IMR-90 (cell line): ENCODE measurements around the gene KRTCAP2. TPM values are rescaled to one million over a fixed set of nuclear protein-coding genes. Genes with fewer than 3 reads are reported as not detected.

Source experiments
- ATAC-seq: fragments of 200-7000 bp; cut with Tn5 transposase; 2 replicates; pipeline ENCODE4 v1.9.1; 2020; ENCODE audit warnings: low read depth, mild to moderate bottlenecking, moderate library complexity
- BruUV-seq: library from RNA; stranded (reverse); fragments of 400-500 nt; replicated peaks from 2 replicates; lab custom pipeline; 2021; lab: Mats Ljungman, UMichigan
- CTCF ChIA-PET: fragments of 300-600 bp; formaldehyde crosslinking; extraction: SDS; loops from one replicate; lab custom pipeline; 2021; ENCODE audit warnings: antibody characterized with exemption; lab: Yijun Ruan, JAX
- POLR2A ChIA-PET: fragments of 300-600 bp; sonication (Branson Sonifier 250); formaldehyde crosslinking; loops from one replicate; lab custom pipeline; 2022; ENCODE audit warnings: antibody characterized with exemption; ENCODE audit not compliant: unreplicated experiment; lab: Charles Lee
- DNase-seq: peaks from one replicate; pipeline ENCODE4 v3.0.0; 2013
- H2AFZ ChIP-seq: replicated peaks from 2 replicates; pipeline ENCODE3; 2013; ENCODE audit warnings: low read length, mild to moderate bottlenecking; ENCODE audit not compliant: poor library complexity
- H2AK5ac ChIP-seq: 2 replicates; pipeline ENCODE4 v1.6.1; 2013; ENCODE audit warnings: low read depth, low read length, inconsistent platforms
- H2AK9ac ChIP-seq: replicated peaks from 2 replicates; pipeline ENCODE3; 2013; ENCODE audit warnings: mild to moderate bottlenecking, low read depth, low read length, moderate library complexity; ENCODE audit not compliant: poor library complexity
- H2BK120ac ChIP-seq: 2 replicates; pipeline ENCODE4 v1.6.1; 2013; ENCODE audit warnings: low read depth, low read length, inconsistent platforms
- H2BK15ac ChIP-seq: 3 replicates; pipeline ENCODE4 v1.6.1; 2013; ENCODE audit warnings: low read depth, low read length, inconsistent platforms
- H2BK20ac ChIP-seq: 2 replicates; pipeline ENCODE4 v1.6.1; 2013; ENCODE audit warnings: low read depth, mild to moderate bottlenecking, inconsistent platforms, low read length, moderate library complexity
- H2BK5ac ChIP-seq: 2 replicates; pipeline ENCODE4 v1.6.1; 2013; ENCODE audit warnings: mild to moderate bottlenecking, low read depth, low read length, inconsistent platforms; ENCODE audit not compliant: poor library complexity, severe bottlenecking
- H3K14ac ChIP-seq: replicated peaks from 2 replicates; pipeline ENCODE4 v1.6.1; 2013; ENCODE audit warnings: low read depth, low read length, inconsistent platforms
- H3K18ac ChIP-seq: 2 replicates; pipeline ENCODE4 v1.6.1; 2013; ENCODE audit warnings: low read depth, low read length, control low read depth
- H3K23ac ChIP-seq: 2 replicates; pipeline ENCODE4 v1.6.1; 2013; ENCODE audit warnings: low read depth, low read length, inconsistent platforms
- H3K27ac ChIP-seq: 2 replicates; pipeline ENCODE4 v1.5.1; 2013; ENCODE audit warnings: mild to moderate bottlenecking, control low read depth, low read length; ENCODE audit not compliant: insufficient read depth
- H3K27me3 ChIP-seq: 2 replicates; pipeline ENCODE4 v1.6.1; 2013; ENCODE audit warnings: low read length; ENCODE audit not compliant: control insufficient read depth, insufficient read depth
- H3K36me3 ChIP-seq: 2 replicates; pipeline ENCODE4 v1.6.1; 2013; ENCODE audit warnings: low read length, mixed read lengths; ENCODE audit not compliant: control insufficient read depth, insufficient read depth
- H3K4ac ChIP-seq: 2 replicates; pipeline ENCODE4 v1.6.1; 2013; ENCODE audit warnings: low read depth, low read length, inconsistent platforms
- H3K4me1 ChIP-seq: 2 replicates; pipeline ENCODE4 v1.6.1; 2013; ENCODE audit warnings: low read length, mixed read lengths; ENCODE audit not compliant: control insufficient read depth, insufficient read depth
- H3K4me2 ChIP-seq: 2 replicates; pipeline ENCODE4 v1.6.1; 2013; ENCODE audit warnings: low read depth, mild to moderate bottlenecking, control low read depth, low read length, moderate library complexity
- H3K4me3 ChIP-seq: 2 replicates; pipeline ENCODE4 v1.5.1; 2013; ENCODE audit warnings: low read depth, mild to moderate bottlenecking, control low read depth, low read length, moderate library complexity; ENCODE audit not compliant: insufficient read depth
- H3K56ac ChIP-seq: 2 replicates; pipeline ENCODE4 v1.6.1; 2013; ENCODE audit warnings: low read length, inconsistent platforms; ENCODE audit not compliant: insufficient read depth; ENCODE audit errors: extremely low read depth
- H3K79me1 ChIP-seq, 2 experiments: 2 replicates each; pipeline ENCODE4 v1.6.1; 2013; ENCODE audit warnings: low read length in 2 of 2, inconsistent platforms in 1 of 2, low read depth in 1 of 2
- H3K9ac ChIP-seq: 2 replicates; pipeline ENCODE4 v1.6.1; 2013; ENCODE audit warnings: low read depth, low read length, control low read depth
- H3K9me1 ChIP-seq: 2 replicates; pipeline ENCODE4 v1.6.1; 2013; ENCODE audit warnings: low read length, inconsistent platforms; ENCODE audit not compliant: insufficient read depth
- H3K9me3 ChIP-seq: 2 replicates; pipeline ENCODE4 v1.6.1; 2013; ENCODE audit warnings: low read length; ENCODE audit not compliant: control insufficient read depth, insufficient read depth
- H4K20me1 ChIP-seq: 2 replicates; pipeline ENCODE4 v1.6.1; 2013; ENCODE audit warnings: low read length, inconsistent platforms; ENCODE audit not compliant: insufficient read depth
- H4K5ac ChIP-seq: 2 replicates; pipeline ENCODE4 v1.6.1; 2013; ENCODE audit warnings: mild to moderate bottlenecking, low read depth, low read length, control low read depth
- H4K8ac ChIP-seq, 2 experiments: 2 replicates each; pipeline ENCODE4 v1.6.1; 2013; ENCODE audit warnings: low read depth in 2 of 2, low read length in 2 of 2, control low read depth in 1 of 2, inconsistent platforms in 1 of 2
- H4K91ac ChIP-seq: 2 replicates; pipeline ENCODE4 v1.6.1; 2013; ENCODE audit warnings: low read depth, low read length, inconsistent platforms; ENCODE audit not compliant: insufficient read depth
- BHLHE40 ChIP-seq: fragments of 150-350 bp; IDR thresholded peaks from 2 replicates; pipeline ENCODE4 v1.6.1; 2016; ENCODE audit warnings: mild to moderate bottlenecking, low read depth, low read length
- MAZ ChIP-seq: IDR thresholded peaks from 2 replicates; pipeline ENCODE4 v1.6.1; 2012; ENCODE audit warnings: low read depth, mild to moderate bottlenecking, low read length, improper control_type of control experiment, moderate library complexity, borderline replicate concordance
- NFE2L2 ChIP-seq: fragments of 150-350 bp; IDR thresholded peaks from 2 replicates; pipeline ENCODE4 v1.6.1; 2016; ENCODE audit warnings: low read depth, mild to moderate bottlenecking, low read length
- RFX5 ChIP-seq: IDR thresholded peaks from 2 replicates; pipeline ENCODE4 v1.8.0; 2012; ENCODE audit warnings: low read depth, mild to moderate bottlenecking, low read length, moderate library complexity
- WGBS, 2 experiments: methylation state at CpG; one replicate each; pipeline versions ENCODE4 v1.1.5 to v1.1.7; 2013; ENCODE audit warnings: missing lambda C conversion rate in 2 of 2; ENCODE audit not compliant: insufficient read length in 1 of 2; ENCODE audit errors: extremely low coverage in 2 of 2; 5-methylcytosine and 5-hydroxymethylcytosine counted together
- dilution Hi-C: fragments of 300-500 bp; cut with HindIII; formaldehyde crosslinking; loops from one replicate; pipeline ENCODE4 v1.14.3; 2018; ENCODE audit warnings: low sequenced_read_pairs; ENCODE audit not compliant: unreplicated experiment
- in situ Hi-C: fragments of 300-500 bp; cut with MboI; formaldehyde crosslinking; loops from 3 replicates; pipeline ENCODE4 v1.14.3; 2019; ENCODE audit warnings: low sequenced_read_pairs, inconsistent platforms, mixed read lengths
- intact Hi-C: fragments of 100-400 bp; cut with micrococcal nuclease; formaldehyde crosslinking; loops from 2 replicates; pipeline ENCODE4 v1.10.0; 2022
- polyA plus RNA-seq, 3 experiments: library from polyadenylated mRNA; depleted of rRNA; stranded (reverse); fragments of >200 nt; gene quantifications; 2 replicates each; pipeline ENCODE4 v1.2.3, GENCODE V29; 2012; ENCODE audit warnings: low replicate concordance in 1 of 3
- total RNA-seq: library from RNA; depleted of rRNA; stranded (reverse); fragments of >200 nt; gene quantifications from 2 replicates; pipeline ENCODE4 v1.2.3, GENCODE V29; 2012

The KRTCAP2 gene
- total and polyA plus RNA-seq, 2 of the 4 experiments (the other 2 are of a cell fraction), result 76.7 to 232 TPM

DNA sequence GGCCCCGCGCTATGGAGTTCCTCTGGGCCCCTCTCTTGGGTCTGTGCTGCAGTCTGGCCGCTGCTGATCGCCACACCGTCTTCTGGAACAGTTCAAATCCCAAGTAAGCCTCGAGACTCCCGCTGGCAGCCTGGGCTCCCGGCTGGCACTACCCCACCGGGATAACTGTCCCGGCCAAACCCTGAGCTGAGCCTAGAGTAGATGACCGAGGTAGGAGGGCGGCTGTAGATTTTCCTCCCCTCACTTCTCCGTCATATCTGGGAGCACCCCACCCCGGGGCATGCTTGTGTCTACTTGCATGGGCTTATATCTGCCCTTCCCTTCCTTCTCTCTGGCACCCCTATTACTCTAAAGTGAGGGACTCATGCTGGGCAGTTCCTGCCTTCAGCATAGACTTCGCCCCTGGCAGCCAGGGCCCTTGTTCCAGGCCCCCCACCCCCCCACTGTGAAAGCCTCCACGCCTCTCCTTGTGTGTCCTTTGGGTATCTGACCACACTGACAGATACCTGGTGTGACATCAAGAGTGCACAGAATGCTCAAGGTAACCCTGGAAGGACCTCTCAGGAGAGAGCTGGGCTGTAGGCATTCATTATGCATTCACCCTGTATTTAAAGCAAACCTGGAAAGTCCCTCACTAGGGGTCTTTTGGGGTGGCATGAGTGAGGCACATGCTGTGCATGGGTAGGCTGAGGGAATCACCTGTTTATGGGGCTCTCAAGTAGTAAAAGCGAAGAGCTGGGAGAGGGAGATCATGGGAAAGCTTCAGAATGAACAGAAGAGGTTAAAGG is 44.9 kb downstream of the KRTCAP2 start:
- Histone ChIP-seq H2BK120ac (no peak overlapping the region), H3K79me1 (no peaks in the 10 kb centered on the region), H2BK5ac (no peak overlapping the region), H2BK20ac (no peak overlapping the region), H3K23ac (peak overlapping the region; percentile 75; the same call in 1 of the 2 replicates), H3K9me1 (peaks cover 8% of the 10 kb centered on the region; the same call in 1 of the 2 replicates), H3K9me3 (no peaks in the 10 kb centered on the region), H2AFZ (peak overlapping the region; percentile 88), H3K56ac (no peak overlapping the region), H3K4me1 (peaks cover 22% of the 10 kb centered on the region), H3K36me3 (peaks cover 2% of the 10 kb centered on the region; the same call in 1 of the 2 replicates), H3K4me3 (peak overlapping the region; percentile 47), H3K4me2 (peak overlapping the region; percentile 77), H4K8ac (no peak overlapping the region), H2AK9ac (peak overlapping the region; percentile 79), H3K9ac (peak overlapping the region; percentile 70), H2BK15ac (no peak overlapping the region), H4K20me1 (peaks cover 2% of the 10 kb centered on the region), H3K18ac (no peak overlapping the region; the same call in 1 of the 2 replicates), H3K27ac (no peak overlapping the region; the same call in 1 of the 2 replicates), H2AK5ac (no peak overlapping the region), H3K27me3 (peaks cover 40% of the 10 kb centered on the region), H3K14ac (no peak overlapping the region), H4K91ac (no peak overlapping the region), H4K5ac (no peak overlapping the region), H3K4ac (no peak overlapping the region; the same call in 1 of the 2 replicates)
- ChIA-PET CTCF (no interaction called here), POLR2A (no interaction called here)
- no TSS peak for BruUV-seq
- DNase-seq, result no peak
- WGBS, 2 experiments, result 20% methylated on average over 2 of the region's 17 CpGs; no CpG with 5 or more reads in 1 of the 2 experiments
- TF ChIP-seq NFE2L2 (no peak), RFX5 (no peak), MAZ (0 out of 2 replicates have a peak, but pooled peaks have one; percentile 2), BHLHE40 (no peak)
- intact Hi-C loops, result loop anchor here (5.0 kb wide), 1 partner anchor 36 kb away; no protein-coding TSS in a partner anchor
- peak; percentile 5 for ATAC-seq
- in situ Hi-C loops, result no loop called here
- dilution Hi-C loops, result no loop called here
